ENCODE data around the gene KRIT1.

Gene KRIT1

DNA sequence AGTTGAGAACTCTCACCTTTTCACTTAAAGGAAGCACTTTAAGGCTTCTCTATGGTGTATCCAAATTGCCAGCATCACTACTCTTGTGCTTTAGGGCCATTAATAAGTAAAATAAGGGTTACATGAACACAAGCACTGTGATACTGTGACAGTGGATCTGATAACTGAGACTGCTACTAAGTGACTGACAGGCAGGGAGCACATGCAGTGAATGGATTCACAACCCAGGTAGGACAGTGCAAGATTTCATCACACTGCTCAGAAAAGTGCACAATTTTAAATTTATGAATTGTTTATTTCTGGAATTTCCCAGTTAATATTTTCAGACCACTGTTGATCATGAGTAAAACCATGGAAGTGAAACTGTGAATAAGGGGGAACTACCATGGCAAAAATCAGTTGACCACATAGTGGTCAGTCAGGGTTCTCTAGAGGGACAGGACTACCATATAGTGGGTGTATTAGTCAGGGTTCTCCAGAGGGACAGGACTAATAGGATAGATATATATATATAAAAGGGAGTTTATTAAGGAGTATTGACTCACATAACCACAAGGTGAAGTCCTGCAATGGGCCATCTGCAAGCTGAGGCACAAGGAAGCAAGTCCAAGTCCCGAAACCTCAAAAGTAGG, 90.5 kb downstream of the KRIT1 start:
- no peak for DNase-seq (ENCODE audit: low read depth in 2 of 2)

DNA sequence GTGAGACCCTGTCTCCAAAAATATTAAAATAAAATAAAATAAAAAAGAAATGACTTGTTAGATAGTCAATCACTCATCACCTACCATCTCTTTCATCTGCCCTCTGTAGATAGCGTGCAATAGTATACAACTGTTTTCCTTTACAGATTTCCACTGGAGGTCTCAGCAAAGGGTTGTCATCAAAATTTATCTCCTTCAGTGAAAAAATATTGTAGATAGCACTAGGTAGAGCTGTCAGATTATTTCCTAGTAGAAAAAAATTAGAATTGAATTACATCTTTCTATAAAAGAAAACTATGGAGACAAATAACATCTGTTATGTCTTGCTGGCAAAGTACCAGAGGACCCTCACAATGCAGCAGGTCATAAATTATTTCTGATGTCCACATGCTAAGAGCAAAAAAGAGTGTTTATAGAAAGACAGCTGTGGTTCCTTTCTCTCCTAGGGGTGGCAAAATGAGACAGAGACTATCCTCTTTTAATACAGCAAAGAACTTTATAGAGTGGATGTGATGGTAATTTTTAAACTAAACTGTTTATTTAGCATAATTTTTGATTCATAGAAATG, 95.2 kb downstream of the KRIT1 start:
- no peak for DNase-seq (ENCODE audit: low read depth in 2 of 2)

DNA sequence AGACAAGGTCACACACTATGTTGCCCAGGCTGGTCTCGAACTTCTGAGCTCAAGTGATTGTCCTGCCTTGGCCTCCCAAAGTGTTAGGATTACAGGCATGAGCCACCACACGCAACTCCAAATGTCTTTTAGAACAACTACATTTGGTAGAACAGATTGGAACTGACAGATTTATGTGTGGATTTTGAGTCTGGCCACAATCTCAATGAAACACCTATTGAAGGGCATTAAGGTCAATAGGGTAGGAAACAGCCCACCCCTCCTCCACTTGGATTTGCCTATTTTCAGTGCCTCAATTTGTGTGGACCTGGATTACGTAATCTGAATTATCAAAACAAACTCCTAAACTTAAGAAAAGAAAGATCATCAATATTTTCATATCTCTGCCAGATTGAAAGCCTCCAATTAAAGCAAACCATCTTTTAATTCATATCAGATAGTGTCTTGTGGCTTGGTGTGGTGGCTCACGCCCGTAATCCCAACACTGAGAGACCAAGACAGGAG, 95.9 kb downstream of the KRIT1 start:
- no peak for DNase-seq (ENCODE audit: low read depth in 2 of 2)
